Upper lobe of left lung (tissue), 4 donors: ENCODE measurements around the gene IL12RB1.

Experiments
- POLR2A ChIP-seq, 4 donors: fragments of 450-650 bp; IDR thresholded peaks; one replicate each; pipeline ENCODE4 v1.5.1; 2016 to 2017; ENCODE audit warnings: antibody characterized with exemption in 4 of 4, mild to moderate bottlenecking in 2 of 4
- POLR2AphosphoS5 ChIP-seq, 2 donors: sonication (generic); formaldehyde crosslinking; IDR thresholded peaks; one replicate each; pipeline ENCODE4 v1.5.1; 2017; ENCODE audit warnings: antibody characterized with exemption in 2 of 2

- peak in 1 of 2 donors; percentile 4 for TF ChIP-seq POLR2AphosphoS5 (IDR thresholded peaks at IDR 0.05)
- TF ChIP-seq POLR2A (IDR thresholded peaks at IDR 0.05) = no peak
Observed at GRCh38 chr19:18009412-18010066, 77.2 kb downstream of the IL12RB1 start.
